Neural cell (in vitro differentiated cells): ENCODE data around the gene NMUR1. TPM values are rescaled to one million over a fixed set of nuclear protein-coding genes. Genes with fewer than 3 reads are reported as not detected.

ENCODE experiments used
- H2AFZ ChIP-seq: fragments of 200-600, 300-800 bp; sonication (generic), shearing (Covaris generic); 2 replicates; pipeline ENCODE4 v1.6.0; 2014; ENCODE audit warnings: low read depth, mild to moderate bottlenecking, antibody characterized with exemption, low read length, moderate library complexity
- H3F3A ChIP-seq: fragments of 200-600 bp; shearing (Covaris generic); 2 replicates; pipeline ENCODE4 v1.6.1; 2016; ENCODE audit warnings: mild to moderate bottlenecking, moderate library complexity, mixed read lengths, antibody characterized with exemption, low read length; ENCODE audit not compliant: insufficient read depth, poor library complexity, severe bottlenecking
- H3K27ac ChIP-seq: fragments of 200-600, 300-800 bp; sonication (generic), shearing (Covaris generic); 2 replicates; pipeline ENCODE4 v1.5.1; 2014; ENCODE audit warnings: mild to moderate bottlenecking, low read length, moderate library complexity
- H3K27me3 ChIP-seq: fragments of 300-800, 200-600 bp; sonication (generic), shearing (Covaris generic); 2 replicates; pipeline ENCODE4 v1.6.0; 2014; ENCODE audit warnings: mild to moderate bottlenecking, low read depth, low read length, moderate library complexity; ENCODE audit not compliant: insufficient read depth
- H3K36me3 ChIP-seq: fragments of 300-800, 200-600 bp; sonication (generic), shearing (Covaris generic); 2 replicates; pipeline ENCODE4 v1.5.1; 2014; ENCODE audit warnings: mild to moderate bottlenecking, antibody characterized with exemption, low read length, moderate library complexity; ENCODE audit not compliant: insufficient read depth
- H3K4me2 ChIP-seq: fragments of 300-800, 200-600 bp; sonication (generic), shearing (Covaris generic); 2 replicates; pipeline ENCODE4 v1.6.0; 2014; ENCODE audit warnings: mild to moderate bottlenecking, low read length
- H3K4me3 ChIP-seq: fragments of 300-800, 200-600 bp; sonication (generic), shearing (Covaris generic); 2 replicates; pipeline ENCODE4 v1.5.1; 2014; ENCODE audit warnings: mild to moderate bottlenecking, low read length, moderate library complexity
- H3K79me2 ChIP-seq: fragments of 200-600 bp; shearing (Covaris generic); replicated peaks from 2 replicates; pipeline ENCODE4 v1.6.0; 2014; ENCODE audit warnings: mild to moderate bottlenecking, low read length, moderate library complexity; ENCODE audit not compliant: insufficient read depth
- H3K9ac ChIP-seq: fragments of 300-800, 200-600 bp; sonication (generic), shearing (Covaris generic); 2 replicates; pipeline ENCODE4 v1.6.1; 2016; ENCODE audit warnings: mild to moderate bottlenecking, low read length, mixed read lengths
- H3K9me2 ChIP-seq: fragments of 200-600 bp; shearing (Covaris generic); 2 replicates; pipeline ENCODE4 v1.6.1; 2016; ENCODE audit warnings: mild to moderate bottlenecking, low read length, mixed read lengths; ENCODE audit not compliant: insufficient read depth
- H3K9me3 ChIP-seq: fragments of 200-600, 300-800 bp; sonication (generic), shearing (Covaris generic); 2 replicates; pipeline ENCODE4 v1.6.1; 2016; ENCODE audit warnings: mild to moderate bottlenecking, mixed run types, low read length, moderate library complexity, mixed read lengths
- H4K20me1 ChIP-seq: fragments of 200-600 bp; shearing (Covaris generic); 2 replicates; pipeline ENCODE4 v1.6.1; 2016; ENCODE audit warnings: mild to moderate bottlenecking, mixed run types; ENCODE audit not compliant: insufficient read depth
- CTCF ChIP-seq: fragments of 450-650 bp; IDR thresholded peaks from 2 replicates; pipeline ENCODE4 v1.5.1; 2014; ENCODE audit warnings: antibody characterized with exemption, mild to moderate bottlenecking, moderate library complexity; ENCODE audit not compliant: poor library complexity, severe bottlenecking
- EP300 ChIP-seq: fragments of 450-650 bp; conservative IDR thresholded peaks from 2 replicates; pipeline ENCODE4 v1.6.1; 2014; ENCODE audit warnings: antibody characterized with exemption, mild to moderate bottlenecking, moderate library complexity; ENCODE audit not compliant: poor library complexity, severe bottlenecking
- EZH2 ChIP-seq: fragments of 200-600, 300-800 bp; shearing (Covaris generic), sonication (generic); IDR thresholded peaks from 2 replicates; pipeline ENCODE4 v1.6.1; 2014; ENCODE audit warnings: antibody characterized with exemption, low read length, borderline replicate concordance, mild to moderate bottlenecking; ENCODE audit not compliant: insufficient read depth, poor library complexity, severe bottlenecking
- MXI1 ChIP-seq: fragments of 450-650 bp; conservative IDR thresholded peaks from 2 replicates; pipeline ENCODE4 v1.6.1; 2014; ENCODE audit warnings: antibody characterized with exemption, mild to moderate bottlenecking; ENCODE audit not compliant: poor library complexity, severe bottlenecking
- POLR2AphosphoS5 ChIP-seq: IDR thresholded peaks from 2 replicates; pipeline ENCODE4 v1.6.1; 2012
- RAD21 ChIP-seq: fragments of 450-650 bp; conservative IDR thresholded peaks from 2 replicates; pipeline ENCODE4 v1.6.1; 2014; ENCODE audit warnings: antibody characterized with exemption, mild to moderate bottlenecking, moderate library complexity
- SMC3 ChIP-seq: fragments of 450-650 bp; conservative IDR thresholded peaks from 2 replicates; pipeline ENCODE4 v1.6.1; 2014; ENCODE audit warnings: antibody characterized with exemption, mild to moderate bottlenecking, moderate library complexity; ENCODE audit not compliant: poor library complexity
- TAF1 ChIP-seq: IDR thresholded peaks from 2 replicates; pipeline ENCODE4 v1.6.1; 2012; ENCODE audit warnings: low read depth
- polyA plus RNA-seq: library from polyadenylated mRNA; depleted of rRNA; stranded (reverse); fragments of >200 nt; gene quantifications from 2 replicates; pipeline ENCODE4 v1.2.3, GENCODE V29; 2014
- TF ChIP-seq, protein P1 (sequence below): IDR thresholded peaks from 2 replicates; pipeline ENCODE4 v1.6.1; 2012; ENCODE audit warnings: borderline replicate concordance

The NMUR1 gene
- polyA plus RNA-seq, 1 donor from 2014 or later, result not detected

- H3K36me3 ChIP-seq, result no peaks in the 10 kb centered on the region
- H3K9ac ChIP-seq, result no peak overlapping the region
- no peak overlapping the region for H2AFZ ChIP-seq
- TF ChIP-seq EZH2, result no peak
- TF ChIP-seq RAD21, result no peak
- no peak for TF ChIP-seq CTCF
- no peak for TF ChIP-seq EP300
- no peak for TF ChIP-seq TAF1
- TF ChIP-seq, protein P1, sequence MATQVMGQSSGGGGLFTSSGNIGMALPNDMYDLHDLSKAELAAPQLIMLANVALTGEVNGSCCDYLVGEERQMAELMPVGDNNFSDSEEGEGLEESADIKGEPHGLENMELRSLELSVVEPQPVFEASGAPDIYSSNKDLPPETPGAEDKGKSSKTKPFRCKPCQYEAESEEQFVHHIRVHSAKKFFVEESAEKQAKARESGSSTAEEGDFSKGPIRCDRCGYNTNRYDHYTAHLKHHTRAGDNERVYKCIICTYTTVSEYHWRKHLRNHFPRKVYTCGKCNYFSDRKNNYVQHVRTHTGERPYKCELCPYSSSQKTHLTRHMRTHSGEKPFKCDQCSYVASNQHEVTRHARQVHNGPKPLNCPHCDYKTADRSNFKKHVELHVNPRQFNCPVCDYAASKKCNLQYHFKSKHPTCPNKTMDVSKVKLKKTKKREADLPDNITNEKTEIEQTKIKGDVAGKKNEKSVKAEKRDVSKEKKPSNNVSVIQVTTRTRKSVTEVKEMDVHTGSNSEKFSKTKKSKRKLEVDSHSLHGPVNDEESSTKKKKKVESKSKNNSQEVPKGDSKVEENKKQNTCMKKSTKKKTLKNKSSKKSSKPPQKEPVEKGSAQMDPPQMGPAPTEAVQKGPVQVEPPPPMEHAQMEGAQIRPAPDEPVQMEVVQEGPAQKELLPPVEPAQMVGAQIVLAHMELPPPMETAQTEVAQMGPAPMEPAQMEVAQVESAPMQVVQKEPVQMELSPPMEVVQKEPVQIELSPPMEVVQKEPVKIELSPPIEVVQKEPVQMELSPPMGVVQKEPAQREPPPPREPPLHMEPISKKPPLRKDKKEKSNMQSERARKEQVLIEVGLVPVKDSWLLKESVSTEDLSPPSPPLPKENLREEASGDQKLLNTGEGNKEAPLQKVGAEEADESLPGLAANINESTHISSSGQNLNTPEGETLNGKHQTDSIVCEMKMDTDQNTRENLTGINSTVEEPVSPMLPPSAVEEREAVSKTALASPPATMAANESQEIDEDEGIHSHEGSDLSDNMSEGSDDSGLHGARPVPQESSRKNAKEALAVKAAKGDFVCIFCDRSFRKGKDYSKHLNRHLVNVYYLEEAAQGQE, result no peak
- TF ChIP-seq POLR2AphosphoS5, result no peak
- no peak for TF ChIP-seq SMC3
- TF ChIP-seq MXI1, result no peak
- H3K27me3 ChIP-seq, result peaks cover 26% of the 10 kb centered on the region
- H4K20me1 ChIP-seq, result no peaks in the 10 kb centered on the region
- no peak overlapping the region for H3K4me2 ChIP-seq
- H3K4me3 ChIP-seq, result no peak overlapping the region
- no peaks in the 10 kb centered on the region for H3K9me3 ChIP-seq
- H3K27ac ChIP-seq, result no peak overlapping the region
- no peaks in the 10 kb centered on the region for H3K79me2 ChIP-seq
- H3F3A ChIP-seq, result no peaks in the 10 kb centered on the region
- no peaks in the 10 kb centered on the region for H3K9me2 ChIP-seq
Measured at GRCh38 chr2:231526341-231527090, 3.7 kb downstream of the NMUR1 start.

- H3K4me2 ChIP-seq, result no peak overlapping the region
- no peak overlapping the region for H2AFZ ChIP-seq
- no peak overlapping the region for H3K9ac ChIP-seq
- no peaks in the 10 kb centered on the region for H3K9me2 ChIP-seq
- H3F3A ChIP-seq, result no peaks in the 10 kb centered on the region
- H3K27me3 ChIP-seq, result peaks cover 20% of the 10 kb centered on the region
- no peaks in the 10 kb centered on the region for H3K9me3 ChIP-seq
- no peak overlapping the region for H3K4me3 ChIP-seq
- TF ChIP-seq MXI1 (no peak), CTCF (no peak), TAF1 (no peak), SMC3 (no peak), EP300 (no peak), EZH2 (no peak), POLR2AphosphoS5 (no peak), RAD21 (no peak)
- TF ChIP-seq, protein P1, result no peak
- no peaks in the 10 kb centered on the region for H4K20me1 ChIP-seq
- no peak overlapping the region for H3K27ac ChIP-seq
- H3K36me3 ChIP-seq, result no peaks in the 10 kb centered on the region
- H3K79me2 ChIP-seq, result no peaks in the 10 kb centered on the region
Measured at GRCh38 chr2:231525248-231526163, 4.7 kb downstream of the NMUR1 start.
